Mesenteric fat pad (tissue), 1 donor: ENCODE results near the gene RIMS1. TPM values are rescaled to one million over a fixed set of nuclear protein-coding genes. Genes with fewer than 3 reads are reported as not detected.

ENCODE experiments used
- DNase-seq: peaks from one replicate; pipeline ENCODE4 v3.0.0-alpha.2; 2020; ENCODE audit warnings: low spot score
- total RNA-seq: library from RNA; stranded (reverse); fragmentation: NEBNext Ultra II Directional; extraction: Animal tissue kit (Norgen Biotek cat#: 25700); gene quantifications from one replicate; pipeline ENCODE4 v1.2.1, GENCODE V29; 2021
- donor health status: DM: yes; HTN: yes; CAD: no.

RIMS1 gene
- total RNA-seq, 1 donor from 2014 or later: 2.1 TPM

- no peak for DNase-seq
Measured at GRCh38 chr6:72413884-72414283, 527.5 kb downstream of the RIMS1 start.

GRCh38 chr6:72414657-72415056, 528.3 kb downstream of the RIMS1 start:
- DNase-seq: no peak

- no peak for DNase-seq
Measured at GRCh38 chr6:72416744-72417465, 530.6 kb downstream of the RIMS1 start.

DNA sequence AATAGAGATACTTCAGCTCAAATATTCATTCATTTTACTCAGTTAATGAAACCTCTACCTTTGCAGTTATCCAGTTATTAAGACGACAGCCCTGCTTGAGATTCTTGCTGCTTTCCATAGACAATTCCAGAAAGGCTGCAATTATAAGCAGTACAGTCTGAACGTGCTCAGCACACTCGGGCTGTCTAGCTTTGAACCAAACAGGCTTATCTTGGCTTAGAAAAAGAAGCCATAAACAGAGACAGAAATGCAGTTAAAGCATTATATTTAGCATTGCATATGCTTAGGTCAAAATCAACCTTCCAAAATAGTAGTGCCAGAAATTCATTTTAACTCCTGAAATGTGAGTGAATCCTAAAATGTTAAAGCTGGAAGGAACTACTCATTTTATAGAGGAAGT, 531.4 kb downstream of the RIMS1 start:
- DNase-seq: no peak

DNA sequence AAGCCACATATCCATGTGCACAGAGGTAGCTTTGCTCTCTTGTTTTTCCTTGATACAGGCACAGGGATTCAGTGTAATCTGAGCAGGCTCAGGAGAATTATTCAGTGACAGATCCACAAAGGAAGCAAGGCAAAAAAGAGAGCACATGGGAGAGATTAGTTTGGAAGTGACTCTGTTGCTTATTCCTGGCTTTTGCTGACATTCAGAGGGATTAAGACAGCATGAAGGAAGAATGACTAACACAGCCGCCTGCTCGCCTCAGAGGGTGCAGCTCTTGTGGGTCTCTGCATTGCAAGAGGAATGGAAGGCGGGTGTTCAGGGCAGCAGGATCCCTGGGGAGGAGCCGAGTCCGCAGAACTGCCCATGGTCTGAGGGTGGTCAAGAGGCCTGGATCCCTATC, 532.1 kb downstream of the RIMS1 start:
- DNase-seq: no peak

DNA sequence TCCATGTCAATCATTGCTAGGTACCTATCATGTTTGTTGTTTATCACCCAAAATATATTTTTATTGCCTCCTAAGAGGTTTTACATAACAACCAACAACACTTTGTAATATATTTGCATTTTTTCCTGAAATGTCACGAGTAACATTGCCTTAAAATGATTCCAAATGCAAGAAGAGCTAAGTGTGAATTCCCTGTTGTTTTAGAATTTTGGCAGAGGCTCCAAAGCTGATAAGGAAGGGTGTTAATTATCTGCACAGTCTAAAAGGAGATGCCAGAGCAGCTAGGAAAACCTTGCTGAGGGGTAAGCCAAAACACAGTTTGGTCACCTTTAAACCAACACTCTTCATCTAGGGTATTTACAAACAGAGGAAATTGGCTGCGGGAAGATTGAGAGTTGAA, 533.6 kb downstream of the RIMS1 start:
- DNase-seq: no peak

DNA sequence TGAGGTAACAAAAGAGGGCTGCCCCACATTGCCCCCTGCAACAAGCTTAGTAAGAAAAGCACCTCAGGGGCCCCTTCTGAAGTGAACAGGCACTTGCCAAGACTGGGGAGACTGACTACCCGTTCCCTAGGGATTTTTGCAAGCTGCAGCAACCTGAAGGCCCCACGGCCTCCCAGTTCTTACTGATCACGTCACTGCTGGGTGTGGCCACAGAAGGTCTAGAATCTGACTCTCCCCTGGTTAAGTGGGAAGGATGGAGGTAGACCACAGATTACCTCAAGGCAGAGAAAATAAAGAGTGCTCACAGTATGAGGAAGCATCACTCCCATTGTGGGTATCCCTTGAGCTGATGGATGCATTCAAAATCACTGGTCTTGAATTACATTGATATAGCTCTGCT, 534.1 kb downstream of the RIMS1 start:
- no peak for DNase-seq

DNA sequence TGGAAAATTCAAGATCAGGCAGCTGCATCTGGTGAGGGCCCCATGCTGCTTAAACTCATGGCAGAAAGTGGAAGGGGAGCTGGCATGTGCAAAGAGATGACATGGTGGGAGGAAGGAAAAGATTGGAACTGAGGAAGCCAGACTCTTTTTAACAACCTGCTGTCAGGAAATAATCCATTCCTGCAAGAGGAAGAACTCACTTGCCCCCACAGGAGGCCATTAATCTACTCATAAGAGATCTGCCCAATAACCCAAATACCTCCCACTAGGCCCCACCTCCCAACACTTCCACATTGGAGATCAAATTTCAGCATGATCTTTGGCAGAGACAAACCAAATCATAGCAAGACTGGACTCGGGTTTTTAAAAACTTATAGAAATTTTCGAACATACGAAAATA, 535.0 kb downstream of the RIMS1 start:
- DNase-seq: no peak

DNA sequence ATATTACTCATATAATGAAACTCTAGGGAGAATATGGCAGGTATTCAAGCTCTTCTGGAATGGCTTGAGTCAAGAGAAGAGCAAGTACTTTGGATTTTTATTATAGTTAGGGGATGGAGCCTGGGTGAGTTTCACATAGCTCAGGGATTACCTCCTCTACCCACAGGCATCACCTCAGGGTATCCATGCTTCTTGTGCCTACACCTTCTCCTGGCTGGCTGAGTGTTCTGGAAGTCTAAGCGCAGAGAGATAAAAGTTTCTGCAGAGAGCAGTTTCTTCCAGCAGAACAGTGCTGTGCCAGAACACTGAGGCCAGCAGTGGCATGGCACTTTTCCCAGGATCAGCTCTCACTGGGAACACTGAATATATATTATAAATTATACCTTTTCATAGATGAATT, 535.8 kb downstream of the RIMS1 start:
- DNase-seq: no peak

GRCh38 chr6:72424476-72424875, 538.1 kb downstream of the RIMS1 start:
- no peak for DNase-seq

DNA sequence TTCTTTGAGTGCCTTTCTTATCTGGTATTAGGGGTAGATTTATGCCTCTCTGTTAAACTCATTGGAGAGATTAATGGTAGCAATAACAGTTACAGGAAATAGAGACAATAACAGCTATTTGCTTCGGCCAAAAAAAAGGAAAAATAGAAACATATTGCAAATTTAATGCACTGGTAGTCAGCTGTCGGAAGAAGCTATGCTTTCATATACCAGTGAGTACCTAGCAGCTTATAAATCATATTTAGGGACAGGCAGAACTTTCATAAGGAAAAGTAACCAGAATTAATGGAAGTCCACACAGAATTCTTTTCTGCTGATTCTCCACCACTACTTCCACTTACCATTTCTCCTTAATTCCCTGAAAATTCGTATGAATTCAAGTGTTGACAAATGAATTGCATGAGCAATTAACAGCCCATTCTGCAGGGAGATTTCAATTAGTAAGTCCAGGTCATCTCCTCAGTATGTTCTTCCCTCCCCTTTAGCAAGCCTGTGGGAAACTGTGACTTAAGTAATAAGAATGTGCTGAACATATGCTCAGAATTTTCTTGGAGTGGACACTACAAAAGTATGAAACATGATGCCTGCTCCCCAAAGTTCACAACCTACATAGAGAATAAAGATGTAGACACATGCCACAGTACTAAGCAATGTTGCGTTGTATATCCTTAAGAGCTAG, 538.8 kb downstream of the RIMS1 start:
- no peak for DNase-seq

GRCh38 chr6:72440611-72441010, 554.3 kb downstream of the RIMS1 start:
- no peak for DNase-seq

DNA sequence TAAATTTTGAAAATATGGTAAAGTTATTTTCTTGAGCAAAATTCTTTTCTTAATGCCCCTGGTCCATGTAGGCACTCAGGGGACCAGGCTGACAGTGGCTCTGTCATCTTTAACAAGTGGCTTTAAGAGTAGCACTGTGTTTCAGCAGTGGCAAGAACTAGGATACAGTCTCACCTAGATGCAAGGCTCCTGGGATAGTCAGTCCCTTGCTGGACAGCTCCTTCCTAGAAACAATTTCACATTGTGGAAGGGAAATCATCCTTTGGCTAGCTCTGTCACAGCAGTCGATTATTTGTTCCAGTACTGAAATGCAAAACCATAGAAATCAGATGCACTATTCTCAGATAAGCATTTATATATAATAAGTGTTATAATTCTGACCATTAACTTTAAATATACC, 560.1 kb downstream of the RIMS1 start:
- DNase-seq: no peak
